ENCODE data around the gene UGP2. TPM values are rescaled to one million over a fixed set of nuclear protein-coding genes. Genes with fewer than 3 reads are reported as not detected.

The UGP2 gene
- total RNA-seq, 2 experiments from 2014 or later = 98.4 to 144 TPM

GRCh38 chr2:63850649-63851048 lies 9.0 kb downstream of the UGP2 start:
- Mint-ChIP-seq H3K9me3 (ENCODE audit: low read depth) (peaks cover 4% of the 10 kb centered on the region), H3K4me3 (no peak overlapping the region), H3K27ac (no peak overlapping the region), H3K27me3 (no peaks in the 10 kb centered on the region), H3K36me3 (ENCODE audit: low read depth) (peaks cover 19% of the 10 kb centered on the region), H3K4me1 (peaks cover 63% of the 10 kb centered on the region)
- peak; percentile 78 for ATAC-seq
- intact Hi-C loops (cut with DNase I, micrococcal nuclease) = no loop called here
- ChIA-PET POLR2A (no interaction called here), CTCF (interaction anchor here (1.2 to 4.9 kb wide), 2 partner anchors 9 to 11 kb away, joined by 5 to 19 read pairs; partner anchors contain the start of gene UGP2)
- no peak for DNase-seq

DNA sequence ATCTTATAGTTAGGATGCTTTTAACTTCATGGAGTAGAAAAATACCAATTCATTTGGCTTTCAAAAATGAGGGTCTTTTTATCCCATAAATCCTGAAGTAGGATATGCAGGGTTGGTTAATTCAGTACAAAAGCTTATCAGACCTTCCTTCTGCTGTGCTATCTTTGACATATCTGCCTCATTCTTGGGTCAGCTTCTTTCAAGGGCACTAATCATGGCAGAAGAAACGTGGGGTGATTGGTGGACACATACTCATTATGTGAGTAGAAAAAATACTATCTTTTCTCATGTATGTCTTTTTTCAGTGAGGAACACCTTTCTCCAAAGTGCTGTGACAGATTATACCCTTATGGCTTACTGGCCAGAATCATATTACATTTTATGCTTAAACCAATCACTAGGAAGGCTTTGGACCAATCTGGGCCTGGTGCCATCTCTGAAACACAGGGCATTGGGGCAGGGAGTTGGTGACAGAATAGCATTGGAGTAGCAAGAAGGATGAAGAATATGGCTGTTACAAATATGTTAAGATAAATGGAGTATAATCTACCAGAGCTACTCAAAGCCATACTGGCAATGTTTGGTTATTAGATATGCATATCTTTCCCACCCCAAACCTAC lies 10.1 kb downstream of the UGP2 start:
- no peak for ATAC-seq
- peaks cover 24% of the 10 kb centered on the region for H3K36me3 Mint-ChIP-seq (ENCODE audit: low read depth)
- no peak for DNase-seq
- CTCF ChIA-PET = interaction anchor here (0.7 to 4.9 kb wide), 3 partner anchors 10 to 128 kb away, joined by 3 to 19 read pairs (median 19); partner anchors contain the start of gene UGP2
- intact Hi-C loops (cut with DNase I, micrococcal nuclease) = no loop called here
- H3K4me3 Mint-ChIP-seq = no peak overlapping the region
- H3K4me1 Mint-ChIP-seq = peaks cover 68% of the 10 kb centered on the region
- no peak overlapping the region for H3K27ac Mint-ChIP-seq
- H3K27me3 Mint-ChIP-seq = no peaks in the 10 kb centered on the region
- POLR2A ChIA-PET = interaction anchor here (1.3 kb wide), 1 partner anchor 10 kb away, joined by 8 read pairs; the partner anchor contains the start of gene UGP2
- peaks cover 4% of the 10 kb centered on the region for H3K9me3 Mint-ChIP-seq (ENCODE audit: low read depth)

DNA sequence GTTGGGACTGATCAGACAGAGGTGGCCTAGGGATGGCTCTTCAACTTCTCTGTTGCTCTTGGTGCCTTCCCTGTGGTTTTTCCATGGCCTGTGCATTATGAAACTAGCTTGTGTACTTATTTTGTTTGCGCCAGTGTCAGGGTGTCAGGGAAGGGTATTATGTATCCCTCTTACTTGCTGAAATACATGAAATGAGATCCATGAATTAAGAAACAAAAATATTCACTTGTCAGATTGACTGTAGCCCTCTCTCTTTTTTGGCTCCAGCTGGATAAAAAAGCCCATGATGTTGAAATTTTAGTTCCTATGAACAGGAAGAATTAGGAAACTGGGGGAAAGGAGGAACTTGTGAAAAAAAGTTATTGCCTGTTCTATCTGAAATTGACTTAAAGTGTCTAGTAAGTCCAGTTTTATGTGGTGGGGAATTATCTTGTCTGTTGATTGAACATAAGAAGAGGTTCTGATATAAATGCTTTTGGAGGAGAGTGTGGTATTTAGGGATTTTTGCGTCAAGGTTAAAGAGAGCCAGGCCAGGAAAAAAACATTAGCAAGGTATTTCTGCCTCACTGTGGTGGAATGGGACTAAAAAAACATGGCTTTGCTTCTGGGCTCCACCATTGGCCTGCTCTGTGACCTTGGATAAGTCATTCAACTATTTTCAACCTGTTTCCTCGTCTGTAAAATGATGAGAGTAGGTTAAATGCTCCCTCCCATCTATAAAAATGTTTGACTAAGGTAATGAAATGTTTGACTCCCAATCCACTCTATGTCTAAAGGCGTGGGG lies 12.0 kb downstream of the UGP2 start:
- intact Hi-C loops (cut with DNase I, micrococcal nuclease) = no loop called here
- peak overlapping the region; percentile 89 for H3K27ac Mint-ChIP-seq
- no peak overlapping the region for H3K4me3 Mint-ChIP-seq
- peaks cover 31% of the 10 kb centered on the region for H3K36me3 Mint-ChIP-seq (ENCODE audit: low read depth)
- peaks cover 59% of the 10 kb centered on the region for H3K4me1 Mint-ChIP-seq
- ATAC-seq (no peak), DNase-seq (no peak)
- CTCF ChIA-PET = interaction anchor here (0.9 to 4.9 kb wide), 3 partner anchors 8 to 12 kb away, joined by 3 to 19 read pairs (median 19); partner anchors contain the start of gene UGP2
- no peaks in the 10 kb centered on the region for H3K9me3 Mint-ChIP-seq (ENCODE audit: low read depth)
- POLR2A ChIA-PET = interaction anchor here (1.3 kb wide), 1 partner anchor 11 kb away, joined by 8 read pairs; the partner anchor contains the start of gene UGP2
- H3K27me3 Mint-ChIP-seq = no peaks in the 10 kb centered on the region

DNA sequence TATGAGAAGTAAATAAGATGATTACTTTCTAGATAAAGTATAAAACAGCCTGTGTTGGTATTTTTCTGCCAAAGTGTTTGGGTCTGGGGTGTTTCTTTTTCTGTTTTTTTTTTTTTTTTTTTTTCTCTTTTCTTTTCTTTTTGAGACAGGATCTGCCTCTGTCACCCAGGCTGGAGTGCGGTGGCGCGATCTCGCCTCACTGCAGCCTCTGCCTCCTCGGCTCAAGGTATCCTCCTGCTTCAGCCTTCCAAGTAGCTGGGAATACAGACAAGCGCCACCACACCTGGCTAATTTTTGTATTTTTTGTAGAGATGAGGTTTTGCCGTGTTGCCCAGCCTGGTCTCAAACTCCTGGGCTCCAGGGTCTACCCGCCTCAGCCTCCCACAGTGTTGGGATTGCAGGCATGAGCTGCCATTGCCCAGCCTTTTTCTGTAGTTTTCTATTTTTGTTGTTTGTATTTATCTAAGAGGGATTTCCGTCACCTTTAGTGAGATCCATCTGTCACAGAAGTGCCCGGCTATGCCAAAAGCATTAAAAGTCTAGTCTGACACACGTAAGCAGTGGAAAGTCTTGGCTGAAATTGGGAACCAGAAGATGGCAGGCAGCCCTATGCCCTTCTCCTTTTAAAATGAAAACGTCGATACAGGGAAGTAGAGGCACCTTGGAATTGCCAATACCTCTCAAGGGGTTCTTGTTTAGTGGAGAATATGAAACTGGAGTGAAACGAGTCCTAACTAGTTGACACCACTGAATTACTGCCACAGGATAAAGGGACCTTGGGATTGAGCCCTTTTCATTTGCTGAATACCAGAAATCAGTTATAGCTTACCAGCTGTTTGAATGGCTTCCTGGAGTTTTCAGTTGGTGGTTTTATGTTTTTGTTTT lies 14.0 kb downstream of the UGP2 start:
- peak overlapping the region; percentile 40 for H3K4me3 Mint-ChIP-seq
- CTCF ChIA-PET = interaction anchor here (0.5 to 4.9 kb wide), 7 partner anchors 8 to 268 kb away, joined by 3 to 19 read pairs (median 3); partner anchors contain the start of gene UGP2
- no peak for ATAC-seq
- H3K4me1 Mint-ChIP-seq = peaks cover 51% of the 10 kb centered on the region
- H3K36me3 Mint-ChIP-seq (ENCODE audit: low read depth) = peaks cover 42% of the 10 kb centered on the region
- H3K27me3 Mint-ChIP-seq = no peaks in the 10 kb centered on the region
- no peaks in the 10 kb centered on the region for H3K9me3 Mint-ChIP-seq (ENCODE audit: low read depth)
- POLR2A ChIA-PET = interaction anchor here (0.6 to 1.7 kb wide), 4 partner anchors 12 to 267 kb away, joined by 3 to 14 read pairs (median 8); partner anchors contain the start of genes MDH1, UGP2 and WDPCP
- intact Hi-C loops (cut with DNase I, micrococcal nuclease) = loop anchor here (1.0 to 5.0 kb wide), 3 partner anchors 14 to 268 kb away; partner anchors contain the start of genes MDH1 (in 1 of the 2), UGP2 (in 1 of the 2) and WDPCP (in 1 of the 2)
- H3K27ac Mint-ChIP-seq = peak overlapping the region; percentile 83
- DNase-seq = peak; percentile 17

DNA sequence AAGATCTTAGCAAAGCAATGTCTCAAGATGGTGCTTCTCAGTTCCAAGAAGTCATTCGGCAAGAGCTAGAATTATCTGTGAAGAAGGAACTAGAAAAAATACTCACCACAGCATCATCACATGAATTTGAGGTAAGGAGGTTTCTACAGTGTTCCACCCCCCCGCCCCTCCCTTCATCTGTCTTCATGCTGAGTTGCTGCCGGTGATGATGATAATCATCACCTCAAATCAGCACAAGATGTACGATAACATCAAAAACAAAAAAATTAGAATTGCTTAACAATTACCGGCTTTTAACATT lies 14.6 kb downstream of the UGP2 start:
- Mint-ChIP-seq H3K9me3 (ENCODE audit: low read depth) (no peaks in the 10 kb centered on the region), H3K36me3 (ENCODE audit: low read depth) (peaks cover 43% of the 10 kb centered on the region), H3K27ac (peak overlapping the region; percentile 83), H3K4me3 (peak overlapping the region; percentile 40), H3K4me1 (peaks cover 51% of the 10 kb centered on the region), H3K27me3 (no peaks in the 10 kb centered on the region)
- DNase-seq (peak; percentile 63), ATAC-seq (peak; percentile 89)
- ChIA-PET POLR2A (interaction anchor here (0.6 to 1.7 kb wide), 3 partner anchors 15 to 268 kb away, joined by 3 to 14 read pairs (median 4); partner anchors contain the start of genes MDH1, UGP2 and WDPCP), CTCF (interaction anchor here (0.5 to 1.1 kb wide), 4 partner anchors 9 to 269 kb away, joined by 3 to 4 read pairs (median 3); no protein-coding TSS in a partner anchor)
- intact Hi-C loops (cut with DNase I, micrococcal nuclease) = loop anchor here (1.0 to 5.0 kb wide), 3 partner anchors 15 to 269 kb away; partner anchors contain the start of genes MDH1 (in 1 of the 2), UGP2 (in 1 of the 2) and WDPCP (in 1 of the 2)

DNA sequence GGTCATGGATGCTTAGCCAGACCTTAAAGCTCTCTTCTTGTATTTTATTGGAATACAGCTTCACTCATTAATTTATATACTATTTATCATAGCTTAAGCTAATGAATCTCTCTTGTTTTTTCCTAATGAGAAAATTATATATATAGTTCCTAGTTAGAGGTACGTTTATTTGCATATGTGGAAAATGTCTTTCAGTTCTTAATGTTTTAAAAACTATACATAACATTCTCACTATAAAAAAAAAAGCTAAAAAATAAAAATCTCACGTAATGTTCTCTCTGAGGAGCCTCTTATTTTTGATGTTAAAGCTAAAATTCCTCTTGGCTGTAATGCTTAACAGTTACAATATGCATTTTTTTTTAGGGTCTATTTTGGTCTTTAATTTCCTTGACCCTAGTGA lies 16.6 kb downstream of the UGP2 start:
- ATAC-seq = no peak
- no peak overlapping the region for H3K4me3 Mint-ChIP-seq
- no peaks in the 10 kb centered on the region for H3K9me3 Mint-ChIP-seq (ENCODE audit: low read depth)
- no peaks in the 10 kb centered on the region for H3K27me3 Mint-ChIP-seq
- peaks cover 54% of the 10 kb centered on the region for H3K36me3 Mint-ChIP-seq (ENCODE audit: low read depth)
- ChIA-PET POLR2A (interaction anchor here (0.9 kb wide), 1 partner anchor 17 kb away, joined by 3 read pairs; the partner anchor contains the start of gene UGP2), CTCF (interaction anchor here (0.7 to 2.1 kb wide), 7 partner anchors 9 to 1529 kb away, joined by 3 to 8 read pairs (median 3); partner anchors contain the start of gene UGP2)
- H3K27ac Mint-ChIP-seq = no peak overlapping the region
- DNase-seq = no peak
- intact Hi-C loops (cut with DNase I, micrococcal nuclease) = loop anchor here in 1 of 2 experiments (5.0 kb wide), 1 partner anchor 271 kb away; the partner anchor contains the start of genes MDH1 and WDPCP
- peaks cover 51% of the 10 kb centered on the region for H3K4me1 Mint-ChIP-seq

DNA sequence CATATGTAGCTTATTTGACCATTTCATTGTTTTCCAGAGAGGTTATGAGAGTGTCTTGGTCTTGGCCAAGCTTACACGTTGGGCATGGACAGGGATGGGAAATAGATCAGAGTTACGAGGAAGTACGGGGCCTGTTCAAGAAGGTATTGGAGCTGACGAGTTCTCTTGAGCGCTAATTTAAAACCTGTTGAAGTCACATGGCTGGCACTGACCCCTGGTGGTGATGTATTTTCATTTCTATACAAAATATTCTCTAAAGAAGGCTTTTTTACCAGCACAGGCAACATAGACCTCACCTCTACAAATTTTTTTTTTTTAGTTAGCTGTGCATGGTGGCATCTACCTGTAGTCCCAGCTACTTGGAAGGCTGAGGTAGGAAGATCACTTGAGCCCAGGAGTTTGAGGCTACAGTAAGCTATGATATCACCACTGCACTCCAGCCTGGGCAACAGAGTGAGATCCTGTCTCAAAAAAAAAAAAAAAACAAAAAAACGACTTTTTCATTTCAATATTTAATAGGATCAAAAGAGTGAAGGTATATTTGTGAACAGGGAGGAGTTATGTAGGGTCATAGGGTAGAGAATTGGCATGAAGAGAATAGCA lies 19.6 kb downstream of the UGP2 start:
- Mint-ChIP-seq H3K36me3 (ENCODE audit: low read depth) (peaks cover 49% of the 10 kb centered on the region), H3K4me3 (no peak overlapping the region), H3K4me1 (peaks cover 43% of the 10 kb centered on the region), H3K27me3 (no peaks in the 10 kb centered on the region), H3K27ac (no peak overlapping the region), H3K9me3 (ENCODE audit: low read depth) (no peaks in the 10 kb centered on the region)
- POLR2A ChIA-PET = no interaction called here
- CTCF ChIA-PET = interaction anchor here (0.6 to 4.0 kb wide), 25 partner anchors 9 to 469 kb away, joined by 3 to 42 read pairs (median 4); partner anchors contain the start of gene UGP2
- intact Hi-C loops (cut with DNase I, micrococcal nuclease) = loop anchor here (1.0 to 5.0 kb wide), 2 partner anchors 169 to 274 kb away; partner anchors contain the start of genes MDH1 (in 1 of the 2) and WDPCP (in 1 of the 2)
- ATAC-seq (peak; percentile 39), DNase-seq (peak; percentile 73)

DNA sequence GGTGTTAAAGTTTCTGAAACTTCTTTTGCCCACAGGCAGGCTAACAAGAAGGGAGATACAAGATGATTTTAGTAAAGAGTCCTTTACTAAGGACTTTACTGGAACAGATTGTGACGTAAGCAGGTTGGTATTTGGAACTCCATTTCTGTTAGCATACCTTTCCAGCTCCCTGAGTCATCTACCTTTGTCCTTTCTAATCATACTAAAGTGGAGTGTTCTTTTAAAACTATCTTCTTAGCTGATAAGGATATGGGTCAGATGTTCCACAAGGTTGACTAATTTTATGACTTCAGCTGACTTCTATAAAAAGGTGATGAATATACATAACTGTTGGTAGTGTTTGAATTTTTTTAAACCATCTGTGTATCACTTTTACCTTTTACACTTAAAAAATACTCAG lies 21.1 kb downstream of the UGP2 start:
- no peak overlapping the region for H3K4me3 Mint-ChIP-seq
- peaks cover 42% of the 10 kb centered on the region for H3K4me1 Mint-ChIP-seq
- H3K27me3 Mint-ChIP-seq = no peaks in the 10 kb centered on the region
- DNase-seq (no peak), ATAC-seq (peak; percentile 78)
- CTCF ChIA-PET = interaction anchor here (0.7 to 4.0 kb wide), 10 partner anchors 10 to 465 kb away, joined by 3 to 42 read pairs (median 8); partner anchors contain the start of gene UGP2
- intact Hi-C loops (cut with DNase I, micrococcal nuclease) = loop anchor here in 1 of 2 experiments (5.0 kb wide), 1 partner anchor 276 kb away; the partner anchor contains the start of genes MDH1 and WDPCP
- POLR2A ChIA-PET = no interaction called here
- H3K27ac Mint-ChIP-seq = peak overlapping the region; percentile 83
- H3K9me3 Mint-ChIP-seq (ENCODE audit: low read depth) = no peaks in the 10 kb centered on the region
- H3K36me3 Mint-ChIP-seq (ENCODE audit: low read depth) = peaks cover 37% of the 10 kb centered on the region

DNA sequence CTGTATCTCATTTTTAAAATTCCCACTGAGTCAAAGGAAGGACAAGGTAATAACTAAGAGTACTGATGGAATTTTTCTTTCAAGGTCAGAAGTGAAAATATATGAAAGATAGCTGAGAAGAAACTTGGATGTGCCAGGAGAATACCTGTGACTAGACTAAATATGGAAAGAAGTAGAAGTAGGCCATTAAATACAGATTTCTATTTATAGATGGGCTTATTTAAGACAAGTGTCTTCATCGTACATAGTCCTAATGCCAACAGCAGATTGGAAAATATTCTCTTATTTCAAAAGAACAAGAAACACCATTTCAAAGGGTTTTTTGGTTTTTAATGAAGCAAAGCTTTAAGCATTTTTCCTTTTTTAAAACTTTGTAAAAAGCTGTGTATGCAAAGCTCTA lies 22.0 kb downstream of the UGP2 start:
- ChIA-PET CTCF (interaction anchor here (0.6 to 2.5 kb wide), 7 partner anchors 9 to 171 kb away, joined by 3 to 11 read pairs (median 3); no protein-coding TSS in a partner anchor), POLR2A (no interaction called here)
- H3K27me3 Mint-ChIP-seq = no peaks in the 10 kb centered on the region
- ATAC-seq (no peak), DNase-seq (no peak)
- H3K27ac Mint-ChIP-seq = peak overlapping the region; percentile 52
- H3K36me3 Mint-ChIP-seq (ENCODE audit: low read depth) = peaks cover 33% of the 10 kb centered on the region
- intact Hi-C loops (cut with DNase I, micrococcal nuclease) = loop anchor here in 1 of 2 experiments (2.0 to 5.0 kb wide), 2 partner anchors 25 to 276 kb away; partner anchors contain the start of genes MDH1 and WDPCP
- peaks cover 41% of the 10 kb centered on the region for H3K4me1 Mint-ChIP-seq
- no peaks in the 10 kb centered on the region for H3K9me3 Mint-ChIP-seq (ENCODE audit: low read depth)
- H3K4me3 Mint-ChIP-seq = no peak overlapping the region
